22Rv1 (cell line): ENCODE measurements around the gene GPR65.

Source experiments
- H3K27ac ChIP-seq: fragments of 450-650 bp; 2 replicates; pipeline ENCODE4 v1.5.1; 2017
- ZFX ChIP-seq: fragments of 450-650 bp; IDR thresholded peaks from 2 replicates; pipeline ENCODE4 v1.6.1; 2017; ENCODE audit warnings: antibody characterized with exemption, borderline replicate concordance
- TF ChIP-seq, protein P1 (sequence below): fragments of 450-650 bp; IDR thresholded peaks from 2 replicates; pipeline ENCODE4 v1.5.1; 2017; ENCODE audit warnings: mild to moderate bottlenecking

GPR65 gene

DNA sequence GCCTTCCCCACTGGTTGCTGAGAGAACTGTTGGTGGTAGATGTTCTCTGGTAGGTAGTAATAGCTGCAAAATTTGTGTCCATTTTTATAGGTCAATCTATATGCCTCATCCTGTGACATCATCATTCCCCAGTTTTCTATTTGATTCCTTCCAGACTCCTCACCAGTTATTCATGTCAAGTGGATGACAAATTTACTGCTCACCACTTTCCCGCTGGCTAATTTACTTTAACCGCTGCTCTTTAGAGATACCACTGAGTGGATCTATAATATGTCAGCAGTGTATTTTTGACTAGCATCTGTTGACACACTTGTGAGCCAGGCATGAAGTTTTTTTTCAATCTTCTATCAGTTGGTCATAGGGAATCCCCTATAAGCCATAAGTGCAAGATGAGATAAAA lies 24.6 kb downstream of the GPR65 start:
- no peak overlapping the region for H3K27ac ChIP-seq
- TF ChIP-seq ZFX, result no peak

DNA sequence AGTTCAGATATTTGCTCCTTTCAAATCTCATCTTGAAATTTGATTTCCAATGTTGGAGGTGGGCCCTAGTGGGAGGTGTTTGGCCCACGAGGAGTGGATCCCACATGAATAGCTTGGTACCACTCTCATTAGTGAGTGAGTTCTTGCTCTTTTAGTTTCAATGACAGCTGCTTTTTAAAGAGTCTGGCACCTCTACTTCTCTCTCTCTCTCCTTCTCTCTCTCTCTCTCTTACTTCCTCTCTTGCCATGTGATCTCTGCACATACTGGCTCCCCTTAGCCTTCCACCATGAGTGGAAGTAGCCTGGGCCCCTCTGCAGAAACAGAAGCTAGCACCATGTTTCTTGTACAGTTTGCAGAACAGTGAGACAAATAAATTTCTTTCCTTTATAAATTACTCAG lies 25.1 kb downstream of the GPR65 start:
- no peak overlapping the region for H3K27ac ChIP-seq
- no peak for TF ChIP-seq ZFX
- TF ChIP-seq, protein P1, sequence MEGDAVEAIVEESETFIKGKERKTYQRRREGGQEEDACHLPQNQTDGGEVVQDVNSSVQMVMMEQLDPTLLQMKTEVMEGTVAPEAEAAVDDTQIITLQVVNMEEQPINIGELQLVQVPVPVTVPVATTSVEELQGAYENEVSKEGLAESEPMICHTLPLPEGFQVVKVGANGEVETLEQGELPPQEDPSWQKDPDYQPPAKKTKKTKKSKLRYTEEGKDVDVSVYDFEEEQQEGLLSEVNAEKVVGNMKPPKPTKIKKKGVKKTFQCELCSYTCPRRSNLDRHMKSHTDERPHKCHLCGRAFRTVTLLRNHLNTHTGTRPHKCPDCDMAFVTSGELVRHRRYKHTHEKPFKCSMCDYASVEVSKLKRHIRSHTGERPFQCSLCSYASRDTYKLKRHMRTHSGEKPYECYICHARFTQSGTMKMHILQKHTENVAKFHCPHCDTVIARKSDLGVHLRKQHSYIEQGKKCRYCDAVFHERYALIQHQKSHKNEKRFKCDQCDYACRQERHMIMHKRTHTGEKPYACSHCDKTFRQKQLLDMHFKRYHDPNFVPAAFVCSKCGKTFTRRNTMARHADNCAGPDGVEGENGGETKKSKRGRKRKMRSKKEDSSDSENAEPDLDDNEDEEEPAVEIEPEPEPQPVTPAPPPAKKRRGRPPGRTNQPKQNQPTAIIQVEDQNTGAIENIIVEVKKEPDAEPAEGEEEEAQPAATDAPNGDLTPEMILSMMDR, result no peak

DNA sequence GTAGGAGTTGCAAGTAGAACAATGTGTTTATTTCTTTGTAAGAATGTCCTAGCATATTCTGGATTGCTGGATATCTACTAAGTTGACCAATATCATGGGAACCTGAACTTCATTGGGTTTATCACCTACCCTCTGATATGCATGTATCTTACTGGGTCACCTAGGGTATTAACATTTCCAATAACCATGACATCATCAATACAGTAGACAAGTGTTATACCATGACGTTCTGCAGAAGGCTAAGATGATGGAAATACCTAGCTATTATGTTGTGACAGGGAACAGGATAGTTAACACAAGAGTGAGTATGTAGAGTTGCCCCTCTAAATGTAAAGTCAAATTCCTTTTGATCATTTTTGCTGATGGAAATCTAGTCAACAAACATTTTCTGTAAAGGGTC lies 26.0 kb downstream of the GPR65 start:
- TF ChIP-seq ZFX, result no peak
- TF ChIP-seq, protein P1, result no peak
- no peak overlapping the region for H3K27ac ChIP-seq

DNA sequence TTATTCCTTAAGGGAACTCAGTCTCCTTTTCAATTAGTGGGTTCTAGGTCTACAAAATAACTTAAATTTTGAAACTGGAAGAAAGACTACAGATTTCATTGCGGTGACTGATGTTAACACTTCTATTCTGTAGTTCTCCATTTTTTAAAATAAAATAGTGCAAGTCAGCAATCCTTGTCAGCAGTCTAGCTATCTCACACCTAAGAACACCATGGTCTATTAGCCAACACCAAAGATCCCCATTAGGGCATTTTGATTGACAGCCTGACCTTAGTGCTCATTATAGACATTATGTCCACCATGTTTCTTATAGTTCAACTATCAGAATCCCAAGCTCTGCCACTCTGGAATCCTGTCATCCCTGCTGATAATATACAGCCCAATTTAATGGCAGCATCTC lies 27.4 kb downstream of the GPR65 start:
- TF ChIP-seq, protein P1, result no peak
- no peak for TF ChIP-seq ZFX
- H3K27ac ChIP-seq, result no peak overlapping the region

DNA sequence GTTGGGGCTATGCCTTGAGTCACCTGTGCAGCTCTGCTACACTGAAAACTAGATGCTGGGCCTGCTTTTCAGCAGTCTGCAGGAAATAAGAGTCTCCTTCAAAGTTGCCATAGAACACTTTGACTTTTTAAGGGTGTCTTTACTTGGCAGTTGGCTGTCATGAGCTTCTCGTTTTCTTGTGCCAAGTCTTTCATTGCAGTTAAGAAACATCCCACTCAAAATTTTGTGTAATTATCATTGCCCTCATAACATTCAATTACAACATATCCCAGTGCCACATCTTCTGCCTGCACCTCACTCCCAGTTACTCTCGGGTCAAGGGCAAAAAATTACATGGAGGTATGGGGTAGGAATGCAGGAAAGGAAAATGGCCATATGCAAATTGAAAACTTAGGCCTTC lies 29.1 kb downstream of the GPR65 start:
- no peak overlapping the region for H3K27ac ChIP-seq
- no peak for TF ChIP-seq ZFX
- TF ChIP-seq, protein P1, result no peak

DNA sequence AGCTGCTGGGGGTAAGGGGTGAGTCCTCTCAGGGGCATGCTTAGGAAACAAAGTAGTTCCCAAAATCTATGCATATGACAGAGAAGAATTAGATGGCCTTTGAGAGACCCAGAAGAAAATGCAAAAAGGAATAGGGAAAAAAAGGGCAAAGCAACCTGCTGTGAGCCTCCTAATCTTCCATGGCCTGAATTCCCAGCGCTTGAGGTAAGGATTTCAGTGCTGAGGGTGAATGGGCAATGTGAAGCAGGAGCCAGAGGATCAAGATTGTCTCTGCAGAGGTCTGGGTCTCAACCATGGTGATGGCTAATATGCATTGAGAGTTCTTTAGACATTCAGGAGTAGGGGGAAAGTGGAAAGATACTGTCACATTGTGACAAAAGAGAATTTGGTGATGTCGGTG lies 31.5 kb downstream of the GPR65 start:
- TF ChIP-seq, protein P1, result no peak
- TF ChIP-seq ZFX, result no peak
- no peak overlapping the region for H3K27ac ChIP-seq

DNA sequence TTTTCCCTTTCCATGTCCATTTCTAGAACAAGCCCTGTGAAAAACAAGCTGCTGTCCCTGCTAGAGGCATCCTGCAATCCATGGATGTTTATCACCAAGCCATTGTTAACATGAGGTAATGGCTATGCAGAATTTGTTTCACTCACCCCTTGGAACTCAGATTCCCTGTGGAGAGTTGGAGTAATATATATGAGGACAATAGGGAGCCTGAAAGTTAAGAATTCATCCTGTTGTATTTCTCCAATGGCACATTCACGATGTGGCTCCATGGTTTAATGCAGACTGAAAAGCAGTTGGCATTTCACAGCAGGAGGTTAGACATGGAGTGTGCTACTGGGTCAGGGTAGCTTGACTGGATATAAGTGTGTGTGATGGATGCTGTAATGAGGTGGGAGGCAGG lies 32.4 kb downstream of the GPR65 start:
- H3K27ac ChIP-seq, result no peak overlapping the region
- no peak for TF ChIP-seq ZFX
- TF ChIP-seq, protein P1, result no peak

DNA sequence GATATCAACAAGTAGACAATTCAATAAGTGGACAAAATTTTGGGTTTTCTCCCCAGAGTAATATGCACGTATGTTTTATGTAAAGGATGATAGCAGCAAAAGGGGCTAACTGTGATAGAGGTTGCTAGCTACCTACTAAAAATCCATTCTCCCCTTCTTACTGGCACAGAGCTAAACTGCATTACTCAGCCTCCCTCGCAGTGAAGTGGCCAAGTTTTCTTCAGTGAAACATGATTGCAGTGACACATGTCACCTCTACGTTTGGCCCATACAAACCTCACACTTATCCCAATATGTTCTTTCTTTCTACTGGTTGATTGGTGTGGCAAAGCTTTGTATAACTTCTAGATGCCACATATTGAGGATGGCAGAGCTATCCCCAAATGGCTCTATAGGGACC lies 34.3 kb downstream of the GPR65 start:
- H3K27ac ChIP-seq, result no peak overlapping the region
- TF ChIP-seq ZFX, result no peak
- TF ChIP-seq, protein P1, result no peak
